Activated naive CD4-positive, alpha-beta T cell treated with anti-CD3 and anti-CD28 coated beads, Interleukin-2, amount 10 ng/mL, durations not matched to agents 7 days and 5 days (primary cell): ENCODE measurements around the gene GIT2.

Experiments
- CTCF ChIA-PET: fragments of 350-600 bp; sonication (Branson Sonifier 250); formaldehyde crosslinking; loops from one replicate; lab custom pipeline; 2021; ENCODE audit warnings: antibody characterized with exemption; lab: Charles Lee
- DNase-seq: peaks from one replicate; pipeline ENCODE4 v3.0.0-alpha.2; 2020
- H3K27ac Mint-ChIP-seq: one replicate; pipeline ENCODE4 v1.8.0; 2021; ENCODE audit warnings: mild to moderate bottlenecking, moderate library complexity, mixed read lengths
- H3K27me3 Mint-ChIP-seq: one replicate; pipeline ENCODE4 v1.8.0; 2021; ENCODE audit warnings: mild to moderate bottlenecking, mixed read lengths
- H3K36me3 Mint-ChIP-seq: one replicate; pipeline ENCODE4 v1.8.0; 2021; ENCODE audit warnings: mixed read lengths
- H3K4me1 Mint-ChIP-seq: one replicate; pipeline ENCODE4 v1.8.0; 2021; ENCODE audit warnings: mixed read lengths
- H3K4me3 Mint-ChIP-seq: one replicate; pipeline ENCODE4 v1.8.0; 2021; ENCODE audit warnings: mild to moderate bottlenecking, moderate library complexity, mixed read lengths
- H3K9me3 Mint-ChIP-seq: one replicate; pipeline ENCODE4 v1.8.0; 2021; ENCODE audit warnings: mixed read lengths

GIT2 gene

GRCh38 chr12:109952873-109953272 is 43.3 kb downstream of the GIT2 start:
- DNase-seq = no peak
- H3K27ac Mint-ChIP-seq = no peak overlapping the region
- H3K36me3 Mint-ChIP-seq = peaks cover 74% of the 10 kb centered on the region
- CTCF ChIA-PET = no interaction called here
- H3K27me3 Mint-ChIP-seq = no peaks in the 10 kb centered on the region
- no peak overlapping the region for H3K4me3 Mint-ChIP-seq
- H3K4me1 Mint-ChIP-seq = peaks cover 12% of the 10 kb centered on the region
- H3K9me3 Mint-ChIP-seq = no peaks in the 10 kb centered on the region

- Mint-ChIP-seq H3K27ac (no peak overlapping the region), H3K4me3 (no peak overlapping the region)
- CTCF ChIA-PET = no interaction called here
Measured at GRCh38 chr12:109952160-109952858, 43.9 kb downstream of the GIT2 start.

GRCh38 chr12:109951751-109952150 is 44.4 kb downstream of the GIT2 start:
- H3K27ac Mint-ChIP-seq = no peak overlapping the region
- H3K9me3 Mint-ChIP-seq = no peaks in the 10 kb centered on the region
- no peak overlapping the region for H3K4me3 Mint-ChIP-seq
- peaks cover 81% of the 10 kb centered on the region for H3K36me3 Mint-ChIP-seq
- no peaks in the 10 kb centered on the region for H3K27me3 Mint-ChIP-seq
- H3K4me1 Mint-ChIP-seq = peaks cover 24% of the 10 kb centered on the region
- CTCF ChIA-PET = no interaction called here
- DNase-seq = no peak

More at GRCh38 chr12:109952160-109952858, 43.9 kb downstream of the GIT2 start:
- no peaks in the 10 kb centered on the region for H3K27me3 Mint-ChIP-seq
- peaks cover 79% of the 10 kb centered on the region for H3K36me3 Mint-ChIP-seq
- peaks cover 18% of the 10 kb centered on the region for H3K4me1 Mint-ChIP-seq
- H3K9me3 Mint-ChIP-seq = no peaks in the 10 kb centered on the region
- DNase-seq = no peak

- Mint-ChIP-seq H3K36me3 (peaks cover 82% of the 10 kb centered on the region), H3K27me3 (no peaks in the 10 kb centered on the region), H3K9me3 (no peaks in the 10 kb centered on the region), H3K4me1 (peaks cover 30% of the 10 kb centered on the region), H3K27ac (no peak overlapping the region), H3K4me3 (no peak overlapping the region)
- no peak for DNase-seq
- CTCF ChIA-PET = no interaction called here
Measured at GRCh38 chr12:109951136-109951535, 45.0 kb downstream of the GIT2 start.

GRCh38 chr12:109950625-109951024 is 45.5 kb downstream of the GIT2 start:
- CTCF ChIA-PET = no interaction called here
- no peak overlapping the region for H3K4me3 Mint-ChIP-seq
- H3K27me3 Mint-ChIP-seq = no peaks in the 10 kb centered on the region
- DNase-seq = no peak
- H3K4me1 Mint-ChIP-seq = peaks cover 30% of the 10 kb centered on the region
- H3K27ac Mint-ChIP-seq = no peak overlapping the region
- no peaks in the 10 kb centered on the region for H3K9me3 Mint-ChIP-seq
- peaks cover 79% of the 10 kb centered on the region for H3K36me3 Mint-ChIP-seq

- H3K36me3 Mint-ChIP-seq = peaks cover 79% of the 10 kb centered on the region
- no peak for DNase-seq
- H3K4me1 Mint-ChIP-seq = peaks cover 30% of the 10 kb centered on the region
- CTCF ChIA-PET = interaction anchor here (1.5 kb wide), 1 partner anchor 16 kb away, joined by 5 read pairs; no protein-coding TSS in a partner anchor
- no peaks in the 10 kb centered on the region for H3K9me3 Mint-ChIP-seq
- H3K27ac Mint-ChIP-seq = peak overlapping the region; percentile 31
- H3K4me3 Mint-ChIP-seq = no peak overlapping the region
- no peaks in the 10 kb centered on the region for H3K27me3 Mint-ChIP-seq
Measured at GRCh38 chr12:109949089-109949488, 47.1 kb downstream of the GIT2 start.

GRCh38 chr12:109948368-109948767 is 47.8 kb downstream of the GIT2 start:
- CTCF ChIA-PET = no interaction called here

GRCh38 chr12:109947521-109947920 is 48.6 kb downstream of the GIT2 start:
- H3K36me3 Mint-ChIP-seq = peaks cover 72% of the 10 kb centered on the region
- no peak overlapping the region for H3K4me3 Mint-ChIP-seq
- CTCF ChIA-PET = interaction anchor here (0.8 kb wide), 2 partner anchors 19 to 102 kb away, joined by 3 read pairs; no protein-coding TSS in a partner anchor
- H3K9me3 Mint-ChIP-seq = no peaks in the 10 kb centered on the region
- DNase-seq = no peak
- H3K27ac Mint-ChIP-seq = peak overlapping the region; percentile 72
- no peaks in the 10 kb centered on the region for H3K27me3 Mint-ChIP-seq
- H3K4me1 Mint-ChIP-seq = peaks cover 27% of the 10 kb centered on the region

More at GRCh38 chr12:109948368-109948767, 47.8 kb downstream of the GIT2 start:
- peaks cover 77% of the 10 kb centered on the region for H3K36me3 Mint-ChIP-seq
- H3K9me3 Mint-ChIP-seq = no peaks in the 10 kb centered on the region
- peak overlapping the region; percentile 61 for H3K27ac Mint-ChIP-seq
- no peak overlapping the region for H3K4me3 Mint-ChIP-seq
- H3K4me1 Mint-ChIP-seq = peaks cover 29% of the 10 kb centered on the region
- no peak for DNase-seq
- no peaks in the 10 kb centered on the region for H3K27me3 Mint-ChIP-seq

- CTCF ChIA-PET = interaction anchor here (0.8 kb wide), 2 partner anchors 19 to 102 kb away, joined by 3 read pairs; no protein-coding TSS in a partner anchor
- peaks cover 66% of the 10 kb centered on the region for H3K36me3 Mint-ChIP-seq
Measured at GRCh38 chr12:109946913-109947312, 49.3 kb downstream of the GIT2 start.

GRCh38 chr12:109946505-109946904 is 49.7 kb downstream of the GIT2 start:
- CTCF ChIA-PET = no interaction called here

More at GRCh38 chr12:109946913-109947312, 49.3 kb downstream of the GIT2 start:
- Mint-ChIP-seq H3K27ac (peak overlapping the region; percentile 73), H3K4me1 (peaks cover 25% of the 10 kb centered on the region), H3K27me3 (no peaks in the 10 kb centered on the region), H3K9me3 (no peaks in the 10 kb centered on the region), H3K4me3 (no peak overlapping the region)
- DNase-seq = no peak

GRCh38 chr12:109944561-109945359 is 51.4 kb downstream of the GIT2 start:
- no peak overlapping the region for H3K4me3 Mint-ChIP-seq

More at GRCh38 chr12:109946505-109946904, 49.7 kb downstream of the GIT2 start:
- Mint-ChIP-seq H3K9me3 (no peaks in the 10 kb centered on the region), H3K4me3 (no peak overlapping the region), H3K4me1 (peaks cover 25% of the 10 kb centered on the region), H3K27me3 (no peaks in the 10 kb centered on the region), H3K36me3 (peaks cover 62% of the 10 kb centered on the region), H3K27ac (peak overlapping the region; percentile 73)
- peak; percentile 35 for DNase-seq

GRCh38 chr12:109943811-109944210 is 52.4 kb downstream of the GIT2 start:
- CTCF ChIA-PET = no interaction called here

More at GRCh38 chr12:109944561-109945359, 51.4 kb downstream of the GIT2 start:
- no peak for DNase-seq
- H3K9me3 Mint-ChIP-seq = no peaks in the 10 kb centered on the region
- H3K27ac Mint-ChIP-seq = no peak overlapping the region
- CTCF ChIA-PET = no interaction called here
- no peaks in the 10 kb centered on the region for H3K27me3 Mint-ChIP-seq
- peaks cover 48% of the 10 kb centered on the region for H3K36me3 Mint-ChIP-seq
- H3K4me1 Mint-ChIP-seq = peaks cover 25% of the 10 kb centered on the region

GRCh38 chr12:109940339-109940923 is 55.7 kb downstream of the GIT2 start:
- Mint-ChIP-seq H3K4me3 (no peak overlapping the region), H3K4me1 (no peaks in the 10 kb centered on the region), H3K27ac (no peak overlapping the region), H3K9me3 (no peaks in the 10 kb centered on the region), H3K36me3 (peaks cover 45% of the 10 kb centered on the region), H3K27me3 (no peaks in the 10 kb centered on the region)
- no peak for DNase-seq
- CTCF ChIA-PET = interaction anchor here (1.2 to 1.4 kb wide), 3 partner anchors 9 to 39 kb away, joined by 4 to 5 read pairs (median 4); no protein-coding TSS in a partner anchor

More at GRCh38 chr12:109943811-109944210, 52.4 kb downstream of the GIT2 start:
- Mint-ChIP-seq H3K27ac (no peak overlapping the region), H3K36me3 (peaks cover 47% of the 10 kb centered on the region), H3K9me3 (no peaks in the 10 kb centered on the region), H3K27me3 (no peaks in the 10 kb centered on the region), H3K4me1 (peaks cover 25% of the 10 kb centered on the region), H3K4me3 (no peak overlapping the region)
- no peak for DNase-seq

- H3K4me3 Mint-ChIP-seq = no peak overlapping the region
- CTCF ChIA-PET = interaction anchor here (1.4 kb wide), 1 partner anchor 38 kb away, joined by 5 read pairs; no protein-coding TSS in a partner anchor
- peaks cover 40% of the 10 kb centered on the region for H3K36me3 Mint-ChIP-seq
- H3K4me1 Mint-ChIP-seq = no peaks in the 10 kb centered on the region
- no peaks in the 10 kb centered on the region for H3K9me3 Mint-ChIP-seq
- DNase-seq = no peak
- no peak overlapping the region for H3K27ac Mint-ChIP-seq
- no peaks in the 10 kb centered on the region for H3K27me3 Mint-ChIP-seq
Measured at GRCh38 chr12:109939504-109939903, 56.7 kb downstream of the GIT2 start.
